NB4 (cell line): ENCODE measurements around the gene ADCY3.
A peak's percentile ranks its signal among the peaks of the same experiment; 100 is the strongest.

Experiments used
- DNase-seq: peaks from one replicate; pipeline ENCODE4 v3.0.0; 2010; ENCODE audit warnings: low read depth
- H3K4me3 ChIP-seq: one replicate; pipeline ENCODE4 v1.5.1; 2011; ENCODE audit warnings: mild to moderate bottlenecking, low read depth, low read length, moderate library complexity
- MYC ChIP-seq: IDR thresholded peaks from 2 replicates; pipeline ENCODE4 v1.6.1; 2011; ENCODE audit warnings: low read depth, low read length
- POLR2A ChIP-seq: IDR thresholded peaks from 2 replicates; pipeline ENCODE4 v1.6.1; 2011; ENCODE audit warnings: mild to moderate bottlenecking; ENCODE audit not compliant: insufficient read length; ENCODE audit errors: extremely low read depth
- TF ChIP-seq, protein P1 (sequence below): IDR thresholded peaks from one replicate; pipeline ENCODE4 v1.5.1; 2012; ENCODE audit warnings: low read depth, low read length
- TF ChIP-seq, protein P2 (sequence below): IDR thresholded peaks from 2 replicates; pipeline ENCODE4 v1.6.1; 2011; ENCODE audit warnings: low read depth, low read length

The ADCY3 gene

DNA sequence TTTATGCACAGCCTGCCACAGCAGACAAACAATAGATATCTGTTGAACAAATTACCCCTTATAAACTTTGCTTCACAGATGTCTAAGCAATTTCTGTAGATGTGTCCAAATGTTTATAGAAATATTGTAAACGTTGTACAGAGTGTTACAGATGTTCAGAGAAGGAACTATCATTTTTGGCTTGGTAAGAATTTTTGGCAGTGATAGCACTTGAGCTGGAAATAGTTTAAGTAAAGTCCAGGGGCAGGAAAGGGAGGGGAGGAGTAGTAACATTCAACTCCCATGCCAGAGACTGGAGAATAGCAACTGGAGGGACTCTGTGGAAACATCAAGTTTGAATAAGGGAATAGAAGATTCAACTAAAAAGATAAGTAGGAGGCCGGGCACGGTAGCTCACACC lies 131.2 kb downstream of the ADCY3 start:
- TF ChIP-seq, protein P1, sequence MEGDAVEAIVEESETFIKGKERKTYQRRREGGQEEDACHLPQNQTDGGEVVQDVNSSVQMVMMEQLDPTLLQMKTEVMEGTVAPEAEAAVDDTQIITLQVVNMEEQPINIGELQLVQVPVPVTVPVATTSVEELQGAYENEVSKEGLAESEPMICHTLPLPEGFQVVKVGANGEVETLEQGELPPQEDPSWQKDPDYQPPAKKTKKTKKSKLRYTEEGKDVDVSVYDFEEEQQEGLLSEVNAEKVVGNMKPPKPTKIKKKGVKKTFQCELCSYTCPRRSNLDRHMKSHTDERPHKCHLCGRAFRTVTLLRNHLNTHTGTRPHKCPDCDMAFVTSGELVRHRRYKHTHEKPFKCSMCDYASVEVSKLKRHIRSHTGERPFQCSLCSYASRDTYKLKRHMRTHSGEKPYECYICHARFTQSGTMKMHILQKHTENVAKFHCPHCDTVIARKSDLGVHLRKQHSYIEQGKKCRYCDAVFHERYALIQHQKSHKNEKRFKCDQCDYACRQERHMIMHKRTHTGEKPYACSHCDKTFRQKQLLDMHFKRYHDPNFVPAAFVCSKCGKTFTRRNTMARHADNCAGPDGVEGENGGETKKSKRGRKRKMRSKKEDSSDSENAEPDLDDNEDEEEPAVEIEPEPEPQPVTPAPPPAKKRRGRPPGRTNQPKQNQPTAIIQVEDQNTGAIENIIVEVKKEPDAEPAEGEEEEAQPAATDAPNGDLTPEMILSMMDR: no peak
- TF ChIP-seq, protein P2, sequence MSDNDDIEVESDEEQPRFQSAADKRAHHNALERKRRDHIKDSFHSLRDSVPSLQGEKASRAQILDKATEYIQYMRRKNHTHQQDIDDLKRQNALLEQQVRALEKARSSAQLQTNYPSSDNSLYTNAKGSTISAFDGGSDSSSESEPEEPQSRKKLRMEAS: no peak
- TF ChIP-seq POLR2A (no peak), MYC (no peak)
- DNase-seq: no peak
- H3K4me3 ChIP-seq: no peak overlapping the region

DNA sequence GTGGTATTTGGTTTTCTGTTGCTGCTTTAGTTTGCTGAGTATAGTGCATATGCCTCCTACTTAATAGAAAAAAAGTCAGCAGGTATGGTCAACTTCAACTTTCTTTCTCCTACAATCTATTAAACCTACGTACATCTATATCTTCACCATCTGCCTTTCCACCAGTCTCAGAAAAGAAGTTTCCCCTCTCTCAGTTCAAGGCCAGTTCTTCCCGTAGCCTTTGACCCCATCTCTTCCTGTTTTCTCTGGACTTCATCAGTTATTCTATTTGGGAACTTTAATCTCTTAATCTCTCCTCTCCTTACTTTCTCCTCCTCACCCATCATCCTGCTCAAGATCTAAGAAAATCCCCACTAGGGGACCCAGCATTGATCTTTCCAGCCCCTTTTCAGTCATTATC lies 132.5 kb downstream of the ADCY3 start:
- DNase-seq: no peak
- TF ChIP-seq, protein P2: no peak
- TF ChIP-seq, protein P1: no peak
- no peak for TF ChIP-seq POLR2A
- no peak for TF ChIP-seq MYC
- no peak overlapping the region for H3K4me3 ChIP-seq

DNA sequence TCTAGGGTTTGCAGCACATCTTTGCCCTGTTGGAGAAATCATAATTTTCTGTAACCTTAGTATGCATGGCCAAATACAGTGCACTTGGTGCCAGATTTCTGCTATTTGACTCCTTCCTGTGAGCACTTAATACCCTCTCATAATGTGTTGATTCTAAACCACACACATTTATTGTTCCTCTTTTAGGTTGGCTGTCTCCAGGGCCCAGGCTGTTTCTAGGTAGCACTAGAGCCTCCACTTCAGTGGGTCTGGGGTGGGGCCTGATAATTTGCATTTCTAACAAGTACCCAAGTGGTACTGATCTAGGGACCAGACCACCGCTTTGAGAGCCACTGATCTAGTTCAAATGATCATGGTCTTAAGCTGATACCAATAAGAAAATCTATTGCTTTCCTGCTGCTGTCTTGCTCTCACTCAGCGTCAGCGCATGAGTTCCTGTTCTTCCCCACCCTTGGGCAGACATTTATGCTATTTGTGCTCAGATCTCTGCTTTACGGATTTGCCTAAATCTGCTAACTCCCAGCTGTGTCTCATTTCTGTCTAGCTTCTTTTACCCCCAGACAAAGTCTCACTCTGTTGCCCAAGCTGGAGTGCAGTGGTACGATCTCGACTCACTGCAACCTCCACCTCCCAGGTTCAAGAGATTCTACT lies 134.2 kb downstream of the ADCY3 start:
- H3K4me3 ChIP-seq: no peak overlapping the region
- TF ChIP-seq POLR2A: no peak
- TF ChIP-seq MYC: peak; percentile 10; the same call in 1 of the 2 replicates
- peak; percentile 64 for DNase-seq

DNA sequence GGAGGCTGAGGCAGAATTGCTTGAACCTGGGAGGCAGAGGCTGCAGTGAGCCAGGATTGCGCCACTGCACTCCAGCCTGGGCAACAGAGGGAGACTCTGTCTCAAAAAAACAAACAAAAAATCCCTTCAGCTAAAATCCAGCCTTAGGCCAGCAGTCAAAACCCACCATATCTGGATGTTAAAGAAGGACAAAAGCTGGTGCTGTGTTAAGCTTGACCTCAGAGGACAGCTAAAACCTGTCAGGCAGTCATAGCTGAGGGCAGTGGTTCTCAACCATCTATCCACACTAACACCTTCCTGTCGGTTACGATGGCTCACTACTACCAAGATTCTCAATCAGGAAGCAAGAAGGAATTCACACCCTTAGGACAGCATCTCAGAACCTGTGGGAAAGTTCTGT lies 136.4 kb downstream of the ADCY3 start:
- DNase-seq: no peak
- TF ChIP-seq, protein P1: no peak
- TF ChIP-seq, protein P2: no peak
- TF ChIP-seq MYC (no peak), POLR2A (no peak)
- no peak overlapping the region for H3K4me3 ChIP-seq

DNA sequence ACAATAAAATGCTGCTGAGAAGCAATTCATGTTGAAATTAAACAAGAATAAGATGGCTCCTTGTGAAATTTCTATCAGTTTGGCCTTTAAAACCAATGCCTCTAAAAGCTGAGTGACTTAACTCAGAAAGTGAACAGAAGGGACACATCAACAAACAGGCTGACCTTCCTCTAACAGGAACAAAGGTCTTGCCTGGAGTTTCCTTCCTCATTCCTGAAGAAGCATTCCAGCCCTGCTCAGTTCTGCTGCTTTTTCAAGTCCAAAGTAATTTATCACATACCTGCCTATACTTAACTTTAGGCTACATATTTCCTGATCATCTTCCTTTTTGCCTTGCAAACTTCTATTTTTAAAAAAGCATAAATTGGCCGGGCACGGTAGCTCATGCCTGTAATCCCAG lies 140.9 kb downstream of the ADCY3 start:
- no peak for TF ChIP-seq MYC
- DNase-seq: no peak

DNA sequence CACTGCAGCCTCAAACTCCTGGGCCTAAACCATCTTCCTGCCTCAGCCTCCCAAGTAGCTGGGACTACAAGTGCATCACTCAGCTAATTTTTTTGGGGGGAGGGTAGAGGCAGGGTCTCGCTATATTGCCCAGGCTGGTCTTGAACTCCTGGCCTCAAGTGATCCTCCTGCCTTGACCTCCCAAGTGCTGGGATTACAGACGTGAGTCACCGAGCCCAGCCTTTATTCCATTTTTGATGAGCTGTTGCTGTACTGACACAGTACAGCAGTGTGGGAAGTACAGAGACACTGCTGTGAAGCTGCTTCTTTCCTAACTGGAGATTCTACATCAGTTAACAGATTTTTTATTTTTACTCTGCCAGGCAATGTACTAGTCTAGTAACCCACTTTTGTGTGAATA lies 145.7 kb downstream of the ADCY3 start:
- DNase-seq: no peak
- TF ChIP-seq POLR2A: no peak
- TF ChIP-seq, protein P2: no peak
- TF ChIP-seq, protein P1: no peak
- no peak for TF ChIP-seq MYC
- H3K4me3 ChIP-seq: no peak overlapping the region

More for the DNA sequence above, 140.9 kb downstream of the ADCY3 start:
- H3K4me3 ChIP-seq: no peak overlapping the region
